Epithelial cell of proximal tubule (primary cell): ENCODE measurements around the gene RASGRP3. TPM values are rescaled to one million over a fixed set of nuclear protein-coding genes. Genes with fewer than 3 reads are reported as not detected.

Source experiments
- DNase-seq: peaks from one replicate; pipeline ENCODE4 v3.0.0-alpha.2; 2011; ENCODE audit warnings: low read depth
- H3K4me3 ChIP-seq: 2 replicates; pipeline ENCODE4 v1.5.1; 2011; ENCODE audit warnings: low read depth, mild to moderate bottlenecking, low read length
- CTCF ChIP-seq: conservative IDR thresholded peaks from 2 replicates; pipeline ENCODE4 v1.5.1; 2012; ENCODE audit warnings: low read depth, mild to moderate bottlenecking, low read length
- total RNA-seq: library from RNA; depleted of rRNA; stranded (reverse); fragments of >200 nt; gene quantifications from 2 replicates; pipeline ENCODE4 v1.2.3, GENCODE V29; 2015

The RASGRP3 gene
- total RNA-seq, 1 donor from 2014 or later = 1.1 TPM

GRCh38 chr2:33485051-33485450 lies 8.6 kb downstream of the RASGRP3 start:
- H3K4me3 ChIP-seq = no peak overlapping the region
- DNase-seq = no peak
- TF ChIP-seq CTCF = no peak

- DNase-seq = no peak
- H3K4me3 ChIP-seq = no peak overlapping the region
- TF ChIP-seq CTCF = no peak
Observed at GRCh38 chr2:33486544-33486943, 10.1 kb downstream of the RASGRP3 start.

GRCh38 chr2:33488178-33488690 lies 11.8 kb downstream of the RASGRP3 start:
- no peak for DNase-seq
- H3K4me3 ChIP-seq = no peak overlapping the region
- TF ChIP-seq CTCF = no peak

- DNase-seq = no peak
- TF ChIP-seq CTCF = no peak
- H3K4me3 ChIP-seq = no peak overlapping the region
Observed at GRCh38 chr2:33488715-33489540, 12.5 kb downstream of the RASGRP3 start.

GRCh38 chr2:33489835-33490431 lies 13.5 kb downstream of the RASGRP3 start:
- H3K4me3 ChIP-seq = no peak overlapping the region
- TF ChIP-seq CTCF = no peak
- DNase-seq = no peak

- DNase-seq = no peak
- no peak overlapping the region for H3K4me3 ChIP-seq
- no peak for TF ChIP-seq CTCF
Observed at GRCh38 chr2:33491441-33492084, 15.1 kb downstream of the RASGRP3 start.
